ENCODE results near the gene CPD. TPM values are rescaled to one million over a fixed set of nuclear protein-coding genes. Genes with fewer than 3 reads are reported as not detected.

Gene CPD
- total and polyA plus RNA-seq, 2 donors from 2014 or later, result 11.6 to 139 TPM

- TF ChIP-seq CTCF (IDR thresholded peaks at IDR 0.05; ENCODE audit: borderline replicate concordance, extremely low read depth, insufficient read depth), result no peak
- no peaks in the 10 kb centered on the region for H3K9me3 ChIP-seq (ENCODE audit: control insufficient read depth in 2 of 3, insufficient read depth in 1 of 3, low read length in 3 of 3)
- no peak overlapping the region for H3K9ac ChIP-seq (ENCODE audit: low read length in 3 of 3)
- FAIRE-seq (no peak), DNase-seq (no peak)
- intact Hi-C loops (cut with DNase I), result no loop called here
- H3K27ac ChIP-seq (ENCODE audit: low read depth in 2 of 2, low read length in 2 of 2), result no peak overlapping the region
- no peaks in the 10 kb centered on the region for H3K27me3 ChIP-seq (ENCODE audit: control insufficient read depth, insufficient read depth, low read length)
- H3K4me1 ChIP-seq (ENCODE audit: control insufficient read depth in 2 of 3, insufficient read depth in 2 of 3, low read depth in 1 of 3, low read length in 3 of 3), result no peaks in the 10 kb centered on the region
- peaks cover 4 to 26% (median 15%) of the 10 kb centered on the region in 3 donors for H3K36me3 ChIP-seq (ENCODE audit: control insufficient read depth in 2 of 3, insufficient read depth in 3 of 3, low read length in 3 of 3)
- no peak overlapping the region for H3K4me3 ChIP-seq (ENCODE audit: low read length in 3 of 3)
These were observed 140.4 kb downstream of the CPD start for GRCh38 chr17:30519166-30519565.

Other genes starting within 250 kb of the CPD start
- gene SLC6A4, start 143.2 kb upstream of the CPD start, total RNA-seq, result 0.94 TPM
- gene SLC6A4, start 143.2 kb upstream of the CPD start, polyA plus RNA-seq (ENCODE audit: insufficient read depth, low read depth, low replicate concordance), result 1.1 TPM
- 32.5 TPM for gene BLMH, start 87.0 kb upstream of the CPD start, total RNA-seq
- gene BLMH, start 87.0 kb upstream of the CPD start, polyA plus RNA-seq (ENCODE audit: insufficient read depth, low read depth, low replicate concordance), result 30.5 TPM
- not detected for gene TMIGD1, start 44.9 kb upstream of the CPD start, total RNA-seq
- gene TMIGD1, start 44.9 kb upstream of the CPD start, polyA plus RNA-seq (ENCODE audit: insufficient read depth, low read depth, low replicate concordance), result 0.90 TPM
- 65.6 TPM for gene GOSR1, start 98.5 kb downstream of the CPD start, total RNA-seq
- gene GOSR1, start 98.5 kb downstream of the CPD start, polyA plus RNA-seq (ENCODE audit: insufficient read depth, low read depth, low replicate concordance), result 16.8 TPM